Kidney (tissue), 14 donors: Measurements from ENCODE around the gene RNF213. TPM values are rescaled to one million over a fixed set of nuclear protein-coding genes. Genes with fewer than 3 reads are reported as not detected.

Source experiments
- DNase-seq, 5 donors: peaks; one replicate each; pipeline ENCODE4 v3.0.0-alpha.2; 2013 to 2020
- FAIRE-seq: peaks from 2 replicates; lab custom pipeline; 2012; peaks lifted over from hg19 to GRCh38; lab: Jason Lieb, UNC
- H3K27ac ChIP-seq, 2 donors: one replicate each; pipeline ENCODE4 v1.7.0; 2013; ENCODE audit warnings: low read depth in 2 of 2, low read length in 2 of 2, inconsistent platforms in 1 of 2
- H3K27me3 ChIP-seq: one replicate; pipeline ENCODE4 v1.7.1; 2013; ENCODE audit warnings: low read length, inconsistent platforms; ENCODE audit not compliant: control insufficient read depth, insufficient read depth
- H3K36me3 ChIP-seq, 3 donors: one replicate each; pipeline versions ENCODE4 v1.7.0 to v1.7.1; 2013; ENCODE audit warnings: low read length in 3 of 3, control low read depth in 1 of 3, inconsistent platforms in 1 of 3; ENCODE audit not compliant: insufficient read depth in 3 of 3, control insufficient read depth in 2 of 3
- H3K4me1 ChIP-seq, 3 donors: one replicate each; pipeline versions ENCODE4 v1.7.0 to v1.7.1; 2013; ENCODE audit warnings: low read length in 3 of 3, inconsistent platforms in 1 of 3, low read depth in 1 of 3; ENCODE audit not compliant: control insufficient read depth in 2 of 3, insufficient read depth in 2 of 3
- H3K4me3 ChIP-seq, 3 donors: one replicate each; pipeline versions ENCODE4 v1.7.0 to v1.8.1; 2013; ENCODE audit warnings: low read length in 3 of 3, control low read depth in 1 of 3, inconsistent platforms in 1 of 3
- H3K9ac ChIP-seq, 3 donors: one replicate each; pipeline versions ENCODE4 v1.7.0 to v1.7.1; 2013; ENCODE audit warnings: low read length in 3 of 3, control low read depth in 1 of 3, inconsistent platforms in 1 of 3
- H3K9me3 ChIP-seq, 3 donors: one replicate each; pipeline versions ENCODE4 v1.7.0 to v1.7.1; 2013; ENCODE audit warnings: low read length in 3 of 3, control low read depth in 1 of 3, inconsistent platforms in 1 of 3; ENCODE audit not compliant: control insufficient read depth in 2 of 3, insufficient read depth in 1 of 3
- intact Hi-C: fragments of 100-400 bp; cut with DNase I; formaldehyde crosslinking; loops from one replicate; pipeline ENCODE4 v1.11.1; 2022
- polyA plus RNA-seq: library from polyadenylated mRNA; stranded (reverse); fragments of 350-450 nt; fragmentation: Illumina TruSeq; extraction: RNeasy Lipid Tissue Mini Kit (QIAGEN cat#74804); gene quantifications from one replicate; pipeline ENCODE4 v1.2.3, GENCODE V29; 2014; ENCODE audit warnings: low read depth, low replicate concordance; ENCODE audit not compliant: insufficient read depth
- total RNA-seq: library from RNA; stranded (reverse); fragmentation: NEBNext Ultra II Directional; extraction: Animal tissue kit (Norgen Biotek cat#: 25700); gene quantifications from one replicate; pipeline ENCODE4 v1.2.1, GENCODE V29; 2021
- TF ChIP-seq, protein P1 (sequence below): IDR thresholded peaks from 3 replicates; pipeline ENCODE4 v1.5.1; 2012; ENCODE audit warnings: mild to moderate bottlenecking, moderate library complexity, borderline replicate concordance; ENCODE audit not compliant: insufficient read depth; ENCODE audit errors: extremely low read depth
- donor health status: control.
- donor health status: control.
- donor health status: control.
- donor health status: control.
- donor health status: control.
- donor health status: DM: yes; HTN: yes; CAD: no.
- donor health status: Normal renal cell carcinoma (clear cell type).

Gene RNF213
- total and polyA plus RNA-seq, 2 donors from 2014 or later = 43.4 to 276 TPM

DNA sequence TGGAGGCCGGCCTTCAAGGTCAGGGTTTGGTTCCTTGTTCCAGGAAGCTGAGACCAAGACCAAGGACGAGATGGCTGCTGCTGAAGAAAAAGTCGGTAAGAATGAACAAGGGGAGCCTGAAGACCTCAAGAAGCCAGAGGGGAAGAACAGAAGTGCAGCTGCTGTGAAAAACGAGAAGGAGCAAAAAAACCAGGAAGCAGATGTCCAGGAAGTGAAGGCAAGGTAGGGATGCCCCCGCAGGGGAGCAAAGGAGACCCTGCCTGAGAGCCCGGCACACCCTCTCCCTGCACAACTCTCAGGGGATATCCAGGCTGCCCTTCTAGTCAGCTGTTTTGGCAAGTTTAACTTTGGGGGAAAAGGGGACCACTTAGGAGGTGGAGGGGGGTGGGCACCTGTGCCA, 29.0 kb downstream of the RNF213 start:
- DNase-seq = peak in 1 of 5 donors; percentile 49
- no peak overlapping the region for H3K4me3 ChIP-seq
- H3K27me3 ChIP-seq = no peaks in the 10 kb centered on the region
- intact Hi-C loops = no loop called here
- TF ChIP-seq, protein P1, sequence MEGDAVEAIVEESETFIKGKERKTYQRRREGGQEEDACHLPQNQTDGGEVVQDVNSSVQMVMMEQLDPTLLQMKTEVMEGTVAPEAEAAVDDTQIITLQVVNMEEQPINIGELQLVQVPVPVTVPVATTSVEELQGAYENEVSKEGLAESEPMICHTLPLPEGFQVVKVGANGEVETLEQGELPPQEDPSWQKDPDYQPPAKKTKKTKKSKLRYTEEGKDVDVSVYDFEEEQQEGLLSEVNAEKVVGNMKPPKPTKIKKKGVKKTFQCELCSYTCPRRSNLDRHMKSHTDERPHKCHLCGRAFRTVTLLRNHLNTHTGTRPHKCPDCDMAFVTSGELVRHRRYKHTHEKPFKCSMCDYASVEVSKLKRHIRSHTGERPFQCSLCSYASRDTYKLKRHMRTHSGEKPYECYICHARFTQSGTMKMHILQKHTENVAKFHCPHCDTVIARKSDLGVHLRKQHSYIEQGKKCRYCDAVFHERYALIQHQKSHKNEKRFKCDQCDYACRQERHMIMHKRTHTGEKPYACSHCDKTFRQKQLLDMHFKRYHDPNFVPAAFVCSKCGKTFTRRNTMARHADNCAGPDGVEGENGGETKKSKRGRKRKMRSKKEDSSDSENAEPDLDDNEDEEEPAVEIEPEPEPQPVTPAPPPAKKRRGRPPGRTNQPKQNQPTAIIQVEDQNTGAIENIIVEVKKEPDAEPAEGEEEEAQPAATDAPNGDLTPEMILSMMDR = no peak
- no peaks in the 10 kb centered on the region for H3K4me1 ChIP-seq
- no peaks in the 10 kb centered on the region for H3K9me3 ChIP-seq
- peaks cover 3 to 47% (median 35%) of the 10 kb centered on the region in 3 donors for H3K36me3 ChIP-seq
- no peak for FAIRE-seq
- no peak overlapping the region for H3K27ac ChIP-seq
- no peak overlapping the region for H3K9ac ChIP-seq

- Histone ChIP-seq H3K9me3 (no peaks in the 10 kb centered on the region), H3K36me3 (peaks cover 3 to 47% (median 35%) of the 10 kb centered on the region in 3 donors), H3K4me1 (no peaks in the 10 kb centered on the region), H3K9ac (no peak overlapping the region), H3K4me3 (peak overlapping the region in 1 of 3 donors; percentile 11), H3K27ac (no peak overlapping the region), H3K27me3 (no peaks in the 10 kb centered on the region)
- TF ChIP-seq, protein P1 = no peak
- DNase-seq (peak in 1 of 5 donors; percentile 64), FAIRE-seq (no peak)
- intact Hi-C loops = no loop called here
Measured at GRCh38 chr17:80290156-80290555, 29.5 kb downstream of the RNF213 start.

DNA sequence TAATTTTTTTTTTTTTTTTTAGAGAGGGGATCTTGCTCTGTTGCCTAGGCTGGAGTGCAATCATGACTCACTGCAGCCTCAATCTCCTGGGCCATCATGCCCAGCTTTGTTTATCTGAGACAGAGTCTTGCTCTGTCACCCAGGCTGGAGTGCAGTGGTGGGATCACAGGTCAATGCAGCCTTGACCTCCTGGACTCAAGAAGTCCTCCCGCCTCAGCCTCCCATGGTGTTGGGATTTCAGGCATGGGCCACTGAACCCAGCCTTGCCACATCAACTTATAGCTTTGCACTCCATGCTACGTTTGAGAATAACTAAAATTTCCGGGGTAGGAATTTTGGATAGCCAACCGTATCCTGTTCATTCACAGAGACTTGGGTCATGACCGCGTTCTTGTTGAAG, 30.6 kb downstream of the RNF213 start:
- FAIRE-seq (no peak), DNase-seq (peak in 1 of 5 donors; percentile 69)
- intact Hi-C loops = no loop called here
- Histone ChIP-seq H3K9ac (no peak overlapping the region), H3K36me3 (peaks cover 3 to 56% (median 42%) of the 10 kb centered on the region in 3 donors), H3K9me3 (no peaks in the 10 kb centered on the region), H3K27ac (no peak overlapping the region), H3K4me3 (no peak overlapping the region), H3K4me1 (no peaks in the 10 kb centered on the region), H3K27me3 (no peaks in the 10 kb centered on the region)
- TF ChIP-seq, protein P1 = no peak
